ENCODE results near the gene HNRNPCL1.
"Not testable (repeated sequence)": the region's sequence is repeated elsewhere in the genome, so short reads cannot be mapped to it uniquely, and the experiment has no call there.

Gene HNRNPCL1

GRCh38 chr1:12848620-12849019 lies at the start of gene HNRNPCL1:
Gene HNRNPCL1, minus strand, starts transcription at chr1:12848720. Its CDS starts 431 bp downstream, at chr1:12848289.
- not testable (repeated sequence) for H3K79me2 ChIP-seq (ENCODE audit: insufficient read depth, low read length); H3F3A ChIP-seq (ENCODE audit: insufficient read depth, low read length); H3K36me3 ChIP-seq (ENCODE audit: insufficient read depth, low read length); H2AFZ ChIP-seq (ENCODE audit: low read length); H3K9me2 ChIP-seq (ENCODE audit: low read depth, low read length); H3K4me2 ChIP-seq (ENCODE audit: low read length); H3K9ac ChIP-seq (ENCODE audit: low read length); H3K27ac ChIP-seq (ENCODE audit: low read depth, low read length, poor library complexity, severe bottlenecking); H3K4me3 ChIP-seq (ENCODE audit: low read depth, low read length, poor library complexity, severe bottlenecking); H4K20me1 ChIP-seq (ENCODE audit: insufficient read depth, low read length); H3K4me1 ChIP-seq (ENCODE audit: insufficient read depth, low read length, severe bottlenecking); H3K9me3 ChIP-seq (ENCODE audit: low read length); H3K27me3 ChIP-seq (ENCODE audit: insufficient read depth, low read length)

- not testable (repeated sequence) for H3K4me2 ChIP-seq (ENCODE audit: low read length)
Observed at GRCh38 chr1:12898170-12898569, 49.6 kb upstream of the HNRNPCL1 start, which contains the start of gene PRAMEF10. Gene PRAMEF10, minus strand, starts transcription at chr1:12898270. Its CDS starts 2,423 bp downstream, at chr1:12895847.

GRCh38 chr1:12886101-12886500 lies 37.6 kb upstream of the HNRNPCL1 start, which contains the start of gene PRAMEF4:
Gene PRAMEF4, minus strand, starts transcription at chr1:12886201. Its CDS starts 2,807 bp downstream, at chr1:12883394.
- not testable (repeated sequence) for H3K9me2 ChIP-seq (ENCODE audit: low read depth, low read length); H3K9ac ChIP-seq (ENCODE audit: low read length); H4K20me1 ChIP-seq (ENCODE audit: insufficient read depth, low read length); H3K4me3 ChIP-seq (ENCODE audit: low read depth, low read length, poor library complexity, severe bottlenecking); H3F3A ChIP-seq (ENCODE audit: insufficient read depth, low read length); H3K4me2 ChIP-seq (ENCODE audit: low read length); H3K9me3 ChIP-seq (ENCODE audit: low read length); H3K79me2 ChIP-seq (ENCODE audit: insufficient read depth, low read length); H3K36me3 ChIP-seq (ENCODE audit: insufficient read depth, low read length); H3K27me3 ChIP-seq (ENCODE audit: insufficient read depth, low read length); H3K4me1 ChIP-seq (ENCODE audit: insufficient read depth, low read length, severe bottlenecking); H3K27ac ChIP-seq (ENCODE audit: low read depth, low read length, poor library complexity, severe bottlenecking); H2AFZ ChIP-seq (ENCODE audit: low read length)

More at GRCh38 chr1:12898170-12898569, 49.6 kb upstream of the HNRNPCL1 start, which contains the start of gene PRAMEF10:
- not testable (repeated sequence) for H3K9me3 ChIP-seq (ENCODE audit: low read length); H3K79me2 ChIP-seq (ENCODE audit: insufficient read depth, low read length); H3K27me3 ChIP-seq (ENCODE audit: insufficient read depth, low read length); H2AFZ ChIP-seq (ENCODE audit: low read length); H3K4me3 ChIP-seq (ENCODE audit: low read depth, low read length, poor library complexity, severe bottlenecking); H3K9ac ChIP-seq (ENCODE audit: low read length); H3K27ac ChIP-seq (ENCODE audit: low read depth, low read length, poor library complexity, severe bottlenecking); H3K4me1 ChIP-seq (ENCODE audit: insufficient read depth, low read length, severe bottlenecking); H3K9me2 ChIP-seq (ENCODE audit: low read depth, low read length); H3F3A ChIP-seq (ENCODE audit: insufficient read depth, low read length); H3K36me3 ChIP-seq (ENCODE audit: insufficient read depth, low read length); H4K20me1 ChIP-seq (ENCODE audit: insufficient read depth, low read length)

- H3K4me3 ChIP-seq (ENCODE audit: low read depth, low read length, poor library complexity, severe bottlenecking); H3K9ac ChIP-seq (ENCODE audit: low read length); H3K36me3 ChIP-seq (ENCODE audit: insufficient read depth, low read length); H4K20me1 ChIP-seq (ENCODE audit: insufficient read depth, low read length); H3F3A ChIP-seq (ENCODE audit: insufficient read depth, low read length); H3K27ac ChIP-seq (ENCODE audit: low read depth, low read length, poor library complexity, severe bottlenecking); H3K9me3 ChIP-seq (ENCODE audit: low read length); H3K4me2 ChIP-seq (ENCODE audit: low read length); H3K79me2 ChIP-seq (ENCODE audit: insufficient read depth, low read length); H3K9me2 ChIP-seq (ENCODE audit: low read depth, low read length); H3K4me1 ChIP-seq (ENCODE audit: insufficient read depth, low read length, severe bottlenecking); H2AFZ ChIP-seq (ENCODE audit: low read length); H3K27me3 ChIP-seq (ENCODE audit: insufficient read depth, low read length): not testable (repeated sequence)
Observed at GRCh38 chr1:12878453-12878852, 29.9 kb upstream of the HNRNPCL1 start.

GRCh38 chr1:12863131-12863880 lies 14.8 kb upstream of the HNRNPCL1 start:
- not testable (repeated sequence) for H3K4me3 ChIP-seq (ENCODE audit: low read depth, low read length, poor library complexity, severe bottlenecking); H3F3A ChIP-seq (ENCODE audit: insufficient read depth, low read length); H3K36me3 ChIP-seq (ENCODE audit: insufficient read depth, low read length); H3K27me3 ChIP-seq (ENCODE audit: insufficient read depth, low read length); H3K4me1 ChIP-seq (ENCODE audit: insufficient read depth, low read length, severe bottlenecking); H3K79me2 ChIP-seq (ENCODE audit: insufficient read depth, low read length); H3K9ac ChIP-seq (ENCODE audit: low read length); H4K20me1 ChIP-seq (ENCODE audit: insufficient read depth, low read length); H3K27ac ChIP-seq (ENCODE audit: low read depth, low read length, poor library complexity, severe bottlenecking); H3K4me2 ChIP-seq (ENCODE audit: low read length); H3K9me3 ChIP-seq (ENCODE audit: low read length); H2AFZ ChIP-seq (ENCODE audit: low read length); H3K9me2 ChIP-seq (ENCODE audit: low read depth, low read length)

- H3K4me2 ChIP-seq (ENCODE audit: low read length); H3K27ac ChIP-seq (ENCODE audit: low read depth, low read length, poor library complexity, severe bottlenecking); H3K4me3 ChIP-seq (ENCODE audit: low read depth, low read length, poor library complexity, severe bottlenecking); H3K9me2 ChIP-seq (ENCODE audit: low read depth, low read length); H3K4me1 ChIP-seq (ENCODE audit: insufficient read depth, low read length, severe bottlenecking); H4K20me1 ChIP-seq (ENCODE audit: insufficient read depth, low read length); H2AFZ ChIP-seq (ENCODE audit: low read length); H3K79me2 ChIP-seq (ENCODE audit: insufficient read depth, low read length); H3K9me3 ChIP-seq (ENCODE audit: low read length); H3K9ac ChIP-seq (ENCODE audit: low read length); H3K27me3 ChIP-seq (ENCODE audit: insufficient read depth, low read length); H3F3A ChIP-seq (ENCODE audit: insufficient read depth, low read length); H3K36me3 ChIP-seq (ENCODE audit: insufficient read depth, low read length): not testable (repeated sequence)
Observed at GRCh38 chr1:12856786-12857185, 8.3 kb upstream of the HNRNPCL1 start, which contains the start of gene PRAMEF2. Gene PRAMEF2, plus strand, starts transcription at chr1:12857086. Its CDS starts 1,924 bp downstream, at chr1:12859010.
